IMR-90 (cell line): ENCODE data around the gene RBM28. TPM values are rescaled to one million over a fixed set of nuclear protein-coding genes. Genes with fewer than 3 reads are reported as not detected.

Experiments
- ATAC-seq: fragments of 200-7000 bp; cut with Tn5 transposase; 2 replicates; pipeline ENCODE4 v1.9.1; 2020; ENCODE audit warnings: low read depth, mild to moderate bottlenecking, moderate library complexity
- BruUV-seq: library from RNA; stranded (reverse); fragments of 400-500 nt; replicated peaks from 2 replicates; lab custom pipeline; 2021; lab: Mats Ljungman, UMichigan
- CTCF ChIA-PET: fragments of 300-600 bp; formaldehyde crosslinking; extraction: SDS; loops from one replicate; lab custom pipeline; 2021; ENCODE audit warnings: antibody characterized with exemption; lab: Yijun Ruan, JAX
- POLR2A ChIA-PET: fragments of 300-600 bp; sonication (Branson Sonifier 250); formaldehyde crosslinking; loops from one replicate; lab custom pipeline; 2022; ENCODE audit warnings: antibody characterized with exemption; ENCODE audit not compliant: unreplicated experiment; lab: Charles Lee
- DNase-seq: peaks from one replicate; pipeline ENCODE4 v3.0.0; 2013
- H2AFZ ChIP-seq: replicated peaks from 2 replicates; pipeline ENCODE3; 2013; ENCODE audit warnings: low read length, mild to moderate bottlenecking; ENCODE audit not compliant: poor library complexity
- H2AK5ac ChIP-seq: 2 replicates; pipeline ENCODE4 v1.6.1; 2013; ENCODE audit warnings: low read depth, low read length, inconsistent platforms
- H2AK9ac ChIP-seq: replicated peaks from 2 replicates; pipeline ENCODE3; 2013; ENCODE audit warnings: mild to moderate bottlenecking, low read depth, low read length, moderate library complexity; ENCODE audit not compliant: poor library complexity
- H2BK120ac ChIP-seq: 2 replicates; pipeline ENCODE4 v1.6.1; 2013; ENCODE audit warnings: low read depth, low read length, inconsistent platforms
- H2BK15ac ChIP-seq: 3 replicates; pipeline ENCODE4 v1.6.1; 2013; ENCODE audit warnings: low read depth, low read length, inconsistent platforms
- H2BK20ac ChIP-seq: 2 replicates; pipeline ENCODE4 v1.6.1; 2013; ENCODE audit warnings: low read depth, mild to moderate bottlenecking, inconsistent platforms, low read length, moderate library complexity
- H2BK5ac ChIP-seq: 2 replicates; pipeline ENCODE4 v1.6.1; 2013; ENCODE audit warnings: mild to moderate bottlenecking, low read depth, low read length, inconsistent platforms; ENCODE audit not compliant: poor library complexity, severe bottlenecking
- H3K14ac ChIP-seq: replicated peaks from 2 replicates; pipeline ENCODE4 v1.6.1; 2013; ENCODE audit warnings: low read depth, low read length, inconsistent platforms
- H3K18ac ChIP-seq: 2 replicates; pipeline ENCODE4 v1.6.1; 2013; ENCODE audit warnings: low read depth, low read length, control low read depth
- H3K23ac ChIP-seq: 2 replicates; pipeline ENCODE4 v1.6.1; 2013; ENCODE audit warnings: low read depth, low read length, inconsistent platforms
- H3K27ac ChIP-seq: 2 replicates; pipeline ENCODE4 v1.5.1; 2013; ENCODE audit warnings: mild to moderate bottlenecking, control low read depth, low read length; ENCODE audit not compliant: insufficient read depth
- H3K27me3 ChIP-seq: 2 replicates; pipeline ENCODE4 v1.6.1; 2013; ENCODE audit warnings: low read length; ENCODE audit not compliant: control insufficient read depth, insufficient read depth
- H3K36me3 ChIP-seq: 2 replicates; pipeline ENCODE4 v1.6.1; 2013; ENCODE audit warnings: low read length, mixed read lengths; ENCODE audit not compliant: control insufficient read depth, insufficient read depth
- H3K4ac ChIP-seq: 2 replicates; pipeline ENCODE4 v1.6.1; 2013; ENCODE audit warnings: low read depth, low read length, inconsistent platforms
- H3K4me1 ChIP-seq: 2 replicates; pipeline ENCODE4 v1.6.1; 2013; ENCODE audit warnings: low read length, mixed read lengths; ENCODE audit not compliant: control insufficient read depth, insufficient read depth
- H3K4me2 ChIP-seq: 2 replicates; pipeline ENCODE4 v1.6.1; 2013; ENCODE audit warnings: low read depth, mild to moderate bottlenecking, control low read depth, low read length, moderate library complexity
- H3K4me3 ChIP-seq: 2 replicates; pipeline ENCODE4 v1.5.1; 2013; ENCODE audit warnings: low read depth, mild to moderate bottlenecking, control low read depth, low read length, moderate library complexity; ENCODE audit not compliant: insufficient read depth
- H3K56ac ChIP-seq: 2 replicates; pipeline ENCODE4 v1.6.1; 2013; ENCODE audit warnings: low read length, inconsistent platforms; ENCODE audit not compliant: insufficient read depth; ENCODE audit errors: extremely low read depth
- H3K79me1 ChIP-seq, 2 experiments: 2 replicates each; pipeline ENCODE4 v1.6.1; 2013; ENCODE audit warnings: low read length in 2 of 2, inconsistent platforms in 1 of 2, low read depth in 1 of 2
- H3K9ac ChIP-seq: 2 replicates; pipeline ENCODE4 v1.6.1; 2013; ENCODE audit warnings: low read depth, low read length, control low read depth
- H3K9me1 ChIP-seq: 2 replicates; pipeline ENCODE4 v1.6.1; 2013; ENCODE audit warnings: low read length, inconsistent platforms; ENCODE audit not compliant: insufficient read depth
- H3K9me3 ChIP-seq: 2 replicates; pipeline ENCODE4 v1.6.1; 2013; ENCODE audit warnings: low read length; ENCODE audit not compliant: control insufficient read depth, insufficient read depth
- H4K20me1 ChIP-seq: 2 replicates; pipeline ENCODE4 v1.6.1; 2013; ENCODE audit warnings: low read length, inconsistent platforms; ENCODE audit not compliant: insufficient read depth
- H4K5ac ChIP-seq: 2 replicates; pipeline ENCODE4 v1.6.1; 2013; ENCODE audit warnings: mild to moderate bottlenecking, low read depth, low read length, control low read depth
- H4K8ac ChIP-seq, 2 experiments: 2 replicates each; pipeline ENCODE4 v1.6.1; 2013; ENCODE audit warnings: low read depth in 2 of 2, low read length in 2 of 2, control low read depth in 1 of 2, inconsistent platforms in 1 of 2
- H4K91ac ChIP-seq: 2 replicates; pipeline ENCODE4 v1.6.1; 2013; ENCODE audit warnings: low read depth, low read length, inconsistent platforms; ENCODE audit not compliant: insufficient read depth
- CHD1 ChIP-seq: IDR thresholded peaks from 2 replicates; pipeline ENCODE4 v1.6.1; 2012; ENCODE audit warnings: low read depth, low read length, improper control_type of control experiment
- MAZ ChIP-seq: IDR thresholded peaks from 2 replicates; pipeline ENCODE4 v1.6.1; 2012; ENCODE audit warnings: low read depth, mild to moderate bottlenecking, low read length, improper control_type of control experiment, moderate library complexity, borderline replicate concordance
- MXI1 ChIP-seq: IDR thresholded peaks from 2 replicates; pipeline ENCODE4 v1.6.1; 2012; ENCODE audit warnings: low read depth, mild to moderate bottlenecking, low read length, moderate library complexity, borderline replicate concordance
- NFE2L2 ChIP-seq: fragments of 150-350 bp; IDR thresholded peaks from 2 replicates; pipeline ENCODE4 v1.6.1; 2016; ENCODE audit warnings: low read depth, mild to moderate bottlenecking, low read length
- RAD21 ChIP-seq: IDR thresholded peaks from 2 replicates; pipeline ENCODE4 v1.6.1; 2012; ENCODE audit warnings: low read length, improper control_type of control experiment
- RFX5 ChIP-seq: IDR thresholded peaks from 2 replicates; pipeline ENCODE4 v1.8.0; 2012; ENCODE audit warnings: low read depth, mild to moderate bottlenecking, low read length, moderate library complexity
- WGBS, 2 experiments: methylation state at CpG; one replicate each; pipeline versions ENCODE4 v1.1.5 to v1.1.7; 2013; ENCODE audit warnings: missing lambda C conversion rate in 2 of 2; ENCODE audit not compliant: insufficient read length in 1 of 2; ENCODE audit errors: extremely low coverage in 2 of 2; 5-methylcytosine and 5-hydroxymethylcytosine counted together
- dilution Hi-C: fragments of 300-500 bp; cut with HindIII; formaldehyde crosslinking; loops from one replicate; pipeline ENCODE4 v1.14.3; 2018; ENCODE audit warnings: low sequenced_read_pairs; ENCODE audit not compliant: unreplicated experiment
- in situ Hi-C: fragments of 300-500 bp; cut with MboI; formaldehyde crosslinking; loops from 3 replicates; pipeline ENCODE4 v1.14.3; 2019; ENCODE audit warnings: low sequenced_read_pairs, inconsistent platforms, mixed read lengths
- intact Hi-C: fragments of 100-400 bp; cut with micrococcal nuclease; formaldehyde crosslinking; loops from 2 replicates; pipeline ENCODE4 v1.10.0; 2022
- polyA plus RNA-seq, 3 experiments: library from polyadenylated mRNA; depleted of rRNA; stranded (reverse); fragments of >200 nt; gene quantifications; 2 replicates each; pipeline ENCODE4 v1.2.3, GENCODE V29; 2012; ENCODE audit warnings: low replicate concordance in 1 of 3
- total RNA-seq: library from RNA; depleted of rRNA; stranded (reverse); fragments of >200 nt; gene quantifications from 2 replicates; pipeline ENCODE4 v1.2.3, GENCODE V29; 2012
- TF ChIP-seq, protein P1 (sequence below): fragments of 150-350 bp; IDR thresholded peaks from 2 replicates; pipeline ENCODE4 v1.6.1; 2016; ENCODE audit warnings: low read depth, mild to moderate bottlenecking, low read length, moderate library complexity, borderline replicate concordance

RBM28 gene
- total and polyA plus RNA-seq, 2 of the 4 experiments (the other 2 are of a cell fraction) = 12.4 to 20.4 TPM

DNA sequence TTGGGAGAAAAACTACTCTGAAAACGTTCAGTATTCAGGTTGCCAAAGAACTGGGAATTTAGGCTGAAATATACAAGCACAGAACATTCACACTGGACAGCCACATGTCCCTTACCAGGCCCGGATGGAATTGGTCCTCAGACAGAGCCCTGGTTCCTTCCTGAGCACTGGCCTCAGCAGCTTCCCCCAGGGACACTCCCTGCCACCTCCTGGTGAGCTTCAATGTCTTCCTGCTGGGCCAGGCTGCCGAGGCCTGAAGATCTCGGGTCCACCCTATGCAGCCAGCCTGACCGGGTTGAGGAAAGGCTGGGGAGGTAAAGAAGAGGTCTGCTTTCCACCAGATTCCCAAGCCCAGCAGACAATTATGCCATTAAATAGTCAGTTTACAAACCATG is 77.8 kb downstream of the RBM28 start:
- CTCF ChIA-PET = interaction anchor here (0.6 kb wide), 1 partner anchor 11 kb away, joined by 4 read pairs; no protein-coding TSS in a partner anchor
- intact Hi-C loops = no loop called here
- Histone ChIP-seq H2AK9ac (no peak overlapping the region), H2BK5ac (no peak overlapping the region), H3K79me1 (no peaks in the 10 kb centered on the region), H3K4me3 (no peak overlapping the region), H3K9me3 (no peaks in the 10 kb centered on the region), H3K36me3 (no peaks in the 10 kb centered on the region), H2BK20ac (no peak overlapping the region), H3K4ac (no peak overlapping the region), H3K14ac (no peak overlapping the region), H2AK5ac (no peak overlapping the region), H3K56ac (no peak overlapping the region), H2AFZ (no peak overlapping the region), H3K9me1 (peaks cover 3% of the 10 kb centered on the region; the same call in 1 of the 2 replicates), H3K4me2 (no peak overlapping the region), H4K5ac (no peak overlapping the region), H4K20me1 (no peaks in the 10 kb centered on the region), H3K9ac (no peak overlapping the region), H3K23ac (no peak overlapping the region), H4K91ac (no peak overlapping the region), H3K27me3 (peaks cover 30% of the 10 kb centered on the region), H2BK15ac (no peak overlapping the region), H3K4me1 (peaks cover 10% of the 10 kb centered on the region), H3K18ac (no peak overlapping the region), H3K27ac (no peak overlapping the region), H2BK120ac (no peak overlapping the region), H4K8ac (no peak overlapping the region)
- POLR2A ChIA-PET = no interaction called here
- no CpG with 5 or more reads among the region's 5 CpGs for WGBS, 2 experiments
- dilution Hi-C loops = no loop called here
- no TSS peak for BruUV-seq
- in situ Hi-C loops = no loop called here
- no peak for DNase-seq
- ATAC-seq = no peak
- TF ChIP-seq RAD21 = no peak
- TF ChIP-seq, protein P1, sequence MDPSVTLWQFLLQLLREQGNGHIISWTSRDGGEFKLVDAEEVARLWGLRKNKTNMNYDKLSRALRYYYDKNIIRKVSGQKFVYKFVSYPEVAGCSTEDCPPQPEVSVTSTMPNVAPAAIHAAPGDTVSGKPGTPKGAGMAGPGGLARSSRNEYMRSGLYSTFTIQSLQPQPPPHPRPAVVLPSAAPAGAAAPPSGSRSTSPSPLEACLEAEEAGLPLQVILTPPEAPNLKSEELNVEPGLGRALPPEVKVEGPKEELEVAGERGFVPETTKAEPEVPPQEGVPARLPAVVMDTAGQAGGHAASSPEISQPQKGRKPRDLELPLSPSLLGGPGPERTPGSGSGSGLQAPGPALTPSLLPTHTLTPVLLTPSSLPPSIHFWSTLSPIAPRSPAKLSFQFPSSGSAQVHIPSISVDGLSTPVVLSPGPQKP = no peak
- TF ChIP-seq MAZ = no peak
- TF ChIP-seq MXI1 = no peak
- no peak for TF ChIP-seq CHD1
- TF ChIP-seq NFE2L2 = no peak
- TF ChIP-seq RFX5 = no peak
